Naive thymus-derived CD4-positive, alpha-beta T cell (primary cell): ENCODE results near the gene ANK3. TPM values are rescaled to one million over a fixed set of nuclear protein-coding genes. Genes with fewer than 3 reads are reported as not detected.

Experiments used
- ATAC-seq: fragments of 150-1000 bp; cut with Tn5 transposase; 2 replicates; pipeline ENCODE4 v1.10.0; 2021; ENCODE audit warnings: mild to moderate bottlenecking, moderate library complexity
- CTCF ChIA-PET: fragments of 350-600 bp; sonication (Branson Sonifier 250); formaldehyde crosslinking; loops from one replicate; lab custom pipeline; 2021; ENCODE audit warnings: antibody characterized with exemption; lab: Charles Lee
- POLR2A ChIA-PET: fragments of 350-600 bp; sonication (Branson Sonifier 250); formaldehyde crosslinking; loops from one replicate; lab custom pipeline; 2021; ENCODE audit warnings: antibody characterized with exemption, inconsistent platforms; lab: Charles Lee
- DNase-seq, 9 donors: peaks; one replicate each; pipeline versions ENCODE4 v3.0.0 to v3.0.0-alpha.2; 2020 to 2022; ENCODE audit warnings: mixed read lengths in 1 of 9
- H3K27ac ChIP-seq: one replicate; pipeline ENCODE4 v1.7.0; 2013; ENCODE audit warnings: mild to moderate bottlenecking, low read depth, low read length, moderate library complexity
- H3K27me3 ChIP-seq, 2 donors: one replicate each; pipeline ENCODE4 v1.7.0; 2013; ENCODE audit warnings: low read length in 2 of 2, mild to moderate bottlenecking in 2 of 2, moderate library complexity in 2 of 2; ENCODE audit not compliant: control insufficient read depth in 2 of 2, insufficient read depth in 2 of 2
- H3K36me3 ChIP-seq, 3 experiments: 1 replicate in 2 of 3; 2 replicates in 1 of 3; pipeline ENCODE4 v1.7.0; 2013; ENCODE audit warnings: low read length in 3 of 3, mild to moderate bottlenecking in 3 of 3, moderate library complexity in 1 of 3; ENCODE audit not compliant: insufficient read depth in 3 of 3, control insufficient read depth in 2 of 3
- H3K4me1 ChIP-seq, 2 donors: one replicate each; pipeline ENCODE4 v1.7.0; 2013; ENCODE audit warnings: low read length in 2 of 2, mild to moderate bottlenecking in 2 of 2, moderate library complexity in 1 of 2; ENCODE audit not compliant: control insufficient read depth in 2 of 2, insufficient read depth in 2 of 2
- H3K4me3 ChIP-seq: 2 replicates; pipeline ENCODE4 v1.7.0; 2013; ENCODE audit warnings: mild to moderate bottlenecking, low read length
- H3K9me3 ChIP-seq, 3 experiments: 1 replicate in 2 of 3; 2 replicates in 1 of 3; pipeline ENCODE4 v1.7.0; 2013; ENCODE audit warnings: low read length in 3 of 3; ENCODE audit not compliant: control insufficient read depth in 2 of 3
- H3K27ac Mint-ChIP-seq, 9 donors: one replicate each; pipeline ENCODE4 v1.8.0; 2020 to 2022; ENCODE audit warnings: mixed read lengths in 9 of 9, mild to moderate bottlenecking in 8 of 9, moderate library complexity in 5 of 9, inconsistent platforms in 2 of 9
- H3K27me3 Mint-ChIP-seq, 5 donors: one replicate each; pipeline ENCODE4 v1.8.0; 2021 to 2022; ENCODE audit warnings: mixed read lengths in 5 of 5, mild to moderate bottlenecking in 1 of 5
- H3K36me3 Mint-ChIP-seq, 5 donors: one replicate each; pipeline ENCODE4 v1.8.0; 2020 to 2022; ENCODE audit warnings: mixed read lengths in 5 of 5, mild to moderate bottlenecking in 3 of 5, inconsistent platforms in 1 of 5
- H3K4me1 Mint-ChIP-seq, 7 donors: one replicate each; pipeline ENCODE4 v1.8.0; 2020 to 2022; ENCODE audit warnings: mixed read lengths in 7 of 7, mild to moderate bottlenecking in 3 of 7, inconsistent platforms in 1 of 7
- H3K4me3 Mint-ChIP-seq, 10 donors: one replicate each; pipeline ENCODE4 v1.8.0; 2020 to 2022; ENCODE audit warnings: mild to moderate bottlenecking in 10 of 10, mixed read lengths in 10 of 10, moderate library complexity in 6 of 10, inconsistent platforms in 2 of 10
- H3K9me3 Mint-ChIP-seq, 11 donors: one replicate each; pipeline ENCODE4 v1.8.0; 2020 to 2022; ENCODE audit warnings: mixed read lengths in 11 of 11, mild to moderate bottlenecking in 4 of 11, inconsistent platforms in 1 of 11, moderate library complexity in 1 of 11
- intact Hi-C, 2 donors: fragments of 100-400 bp; cut with micrococcal nuclease; formaldehyde crosslinking; loops; one replicate each; pipeline ENCODE4 v1.15.1; 2023
- polyA plus RNA-seq, 2 donors: library from polyadenylated mRNA; unstranded; fragments of 300-500 nt; fragmentation: Illumina TruSeq; gene quantifications; one replicate each; pipeline ENCODE4 v1.2.3, GENCODE V29; 2021
- total RNA-seq, 6 experiments: library from RNA in 5 of 6; stranded (reverse) in 5 of 6; gene quantifications; 1 replicate in 5 of 6; 2 replicates in 1 of 6; pipeline ENCODE4 v1.2.3 and lab custom pipeline; 2021 to 2026

The ANK3 gene
- total and polyA plus RNA-seq, 7 experiments from 2014 or later: 23.9 to 72.9 (median 61.4) TPM

- Mint-ChIP-seq H3K4me1 (peaks cover 0 to 35% (median 14%) of the 10 kb centered on the region in 7 donors), H3K27me3 (no peaks in the 10 kb centered on the region), H3K27ac (no peak overlapping the region), H3K36me3 (peaks cover 0 to 12% (median 1%) of the 10 kb centered on the region in 5 donors), H3K9me3 (peaks cover 0 to 1% (median 0%) of the 10 kb centered on the region in 11 donors), H3K4me3 (no peak overlapping the region)
- POLR2A ChIA-PET: no interaction called here
- H3K36me3 ChIP-seq: no peaks in the 10 kb centered on the region
- H3K4me1 ChIP-seq: no peaks in the 10 kb centered on the region
- H3K27ac ChIP-seq: no peak overlapping the region
- H3K9me3 ChIP-seq: no peaks in the 10 kb centered on the region
- H3K27me3 ChIP-seq: no peaks in the 10 kb centered on the region
- CTCF ChIA-PET: no interaction called here
- ATAC-seq (no peak), DNase-seq (no peak)
- no peak overlapping the region for H3K4me3 ChIP-seq
- intact Hi-C loops: no loop called here
Measured at GRCh38 chr10:60304829-60305379, 84.8 kb downstream of the ANK3 start.

- no peak for ATAC-seq
Measured at GRCh38 chr10:60303778-60304177, 85.9 kb downstream of the ANK3 start.

GRCh38 chr10:60299961-60300883 is 89.5 kb downstream of the ANK3 start:
- DNase-seq (no peak), ATAC-seq (no peak)
- ChIA-PET CTCF (no interaction called here), POLR2A (interaction anchor here (0.7 kb wide), 1 partner anchor 46 kb away, joined by 3 read pairs; no protein-coding TSS in a partner anchor)
- no peaks in the 10 kb centered on the region for H3K36me3 ChIP-seq
- Mint-ChIP-seq H3K9me3 (peaks cover 0 to 1% (median 0%) of the 10 kb centered on the region in 11 donors), H3K27ac (no peak overlapping the region), H3K4me1 (peaks cover 0 to 29% (median 16%) of the 10 kb centered on the region in 7 donors), H3K27me3 (no peaks in the 10 kb centered on the region), H3K4me3 (no peak overlapping the region), H3K36me3 (peaks cover 0 to 1% (median 0%) of the 10 kb centered on the region in 5 donors)
- intact Hi-C loops: no loop called here
- H3K9me3 ChIP-seq: no peaks in the 10 kb centered on the region
- H3K27me3 ChIP-seq: no peaks in the 10 kb centered on the region
- no peak overlapping the region for H3K4me3 ChIP-seq
- no peak overlapping the region for H3K27ac ChIP-seq
- H3K4me1 ChIP-seq: no peaks in the 10 kb centered on the region

More at GRCh38 chr10:60303778-60304177, 85.9 kb downstream of the ANK3 start:
- Histone ChIP-seq H3K27ac (no peak overlapping the region), H3K4me3 (no peak overlapping the region), H3K36me3 (no peaks in the 10 kb centered on the region), H3K27me3 (no peaks in the 10 kb centered on the region), H3K4me1 (no peaks in the 10 kb centered on the region), H3K9me3 (no peaks in the 10 kb centered on the region)
- no peak for DNase-seq
- H3K9me3 Mint-ChIP-seq: peaks cover 0 to 1% (median 0%) of the 10 kb centered on the region in 11 donors
- no peaks in the 10 kb centered on the region for H3K27me3 Mint-ChIP-seq
- intact Hi-C loops: no loop called here
- peaks cover 0 to 7% (median 1%) of the 10 kb centered on the region in 5 donors for H3K36me3 Mint-ChIP-seq
- POLR2A ChIA-PET: no interaction called here
- no peak overlapping the region for H3K27ac Mint-ChIP-seq
- H3K4me3 Mint-ChIP-seq: no peak overlapping the region
- CTCF ChIA-PET: no interaction called here
- H3K4me1 Mint-ChIP-seq: peaks cover 0 to 35% (median 16%) of the 10 kb centered on the region in 7 donors

GRCh38 chr10:60299390-60299778 is 90.3 kb downstream of the ANK3 start:
- no peaks in the 10 kb centered on the region for H3K9me3 ChIP-seq
- ATAC-seq (no peak), DNase-seq (no peak)
- no peaks in the 10 kb centered on the region for H3K27me3 ChIP-seq
- ChIA-PET CTCF (no interaction called here), POLR2A (interaction anchor here (0.7 kb wide), 1 partner anchor 45 kb away, joined by 3 read pairs; no protein-coding TSS in a partner anchor)
- H3K4me3 ChIP-seq: no peak overlapping the region
- Mint-ChIP-seq H3K4me1 (peaks cover 0 to 28% (median 16%) of the 10 kb centered on the region in 7 donors), H3K4me3 (no peak overlapping the region), H3K9me3 (peaks cover 0 to 1% (median 0%) of the 10 kb centered on the region in 11 donors), H3K36me3 (peaks cover 0 to 1% (median 0%) of the 10 kb centered on the region in 5 donors), H3K27me3 (no peaks in the 10 kb centered on the region), H3K27ac (no peak overlapping the region)
- intact Hi-C loops: no loop called here
- no peaks in the 10 kb centered on the region for H3K4me1 ChIP-seq
- H3K36me3 ChIP-seq: no peaks in the 10 kb centered on the region
- H3K27ac ChIP-seq: no peak overlapping the region

GRCh38 chr10:60298408-60299389 is 91.0 kb downstream of the ANK3 start:
- Histone ChIP-seq H3K9me3 (no peaks in the 10 kb centered on the region), H3K27ac (no peak overlapping the region), H3K4me1 (no peaks in the 10 kb centered on the region), H3K36me3 (no peaks in the 10 kb centered on the region), H3K4me3 (no peak overlapping the region), H3K27me3 (no peaks in the 10 kb centered on the region)
- ATAC-seq: no peak
- H3K4me3 Mint-ChIP-seq: no peak overlapping the region
- H3K4me1 Mint-ChIP-seq: peaks cover 0 to 29% (median 16%) of the 10 kb centered on the region in 7 donors
- ChIA-PET POLR2A (no interaction called here), CTCF (no interaction called here)
- no peaks in the 10 kb centered on the region for H3K9me3 Mint-ChIP-seq
- no peaks in the 10 kb centered on the region for H3K27me3 Mint-ChIP-seq
- no peak for DNase-seq
- H3K36me3 Mint-ChIP-seq: no peaks in the 10 kb centered on the region
- intact Hi-C loops: no loop called here
- H3K27ac Mint-ChIP-seq: no peak overlapping the region

GRCh38 chr10:60296073-60296472 is 93.6 kb downstream of the ANK3 start:
- Histone ChIP-seq H3K4me1 (no peaks in the 10 kb centered on the region), H3K27me3 (no peaks in the 10 kb centered on the region), H3K9me3 (no peaks in the 10 kb centered on the region), H3K36me3 (no peaks in the 10 kb centered on the region), H3K27ac (no peak overlapping the region), H3K4me3 (no peak overlapping the region)
- ChIA-PET CTCF (no interaction called here), POLR2A (no interaction called here)
- no peak for ATAC-seq
- Mint-ChIP-seq H3K36me3 (no peaks in the 10 kb centered on the region), H3K27ac (no peak overlapping the region), H3K27me3 (no peaks in the 10 kb centered on the region), H3K4me1 (peaks cover 0 to 26% (median 11%) of the 10 kb centered on the region in 7 donors), H3K4me3 (no peak overlapping the region), H3K9me3 (no peaks in the 10 kb centered on the region)
- intact Hi-C loops: no loop called here
- no peak for DNase-seq
